HG03045 (cell line): ENCODE data around the gene ASB5.
"Not testable (repeated sequence)": the region's sequence is repeated elsewhere in the genome, so short reads cannot be mapped to it uniquely, and the experiment has no call there.

Experiments
- ATAC-seq: cut with Tn5 transposase; IDR thresholded peaks from one replicate; pipeline ENCODE4 v1.9.1; 2021; ENCODE audit warnings: mild to moderate bottlenecking, moderate library complexity; ENCODE audit not compliant: unreplicated experiment

Gene ASB5

DNA sequence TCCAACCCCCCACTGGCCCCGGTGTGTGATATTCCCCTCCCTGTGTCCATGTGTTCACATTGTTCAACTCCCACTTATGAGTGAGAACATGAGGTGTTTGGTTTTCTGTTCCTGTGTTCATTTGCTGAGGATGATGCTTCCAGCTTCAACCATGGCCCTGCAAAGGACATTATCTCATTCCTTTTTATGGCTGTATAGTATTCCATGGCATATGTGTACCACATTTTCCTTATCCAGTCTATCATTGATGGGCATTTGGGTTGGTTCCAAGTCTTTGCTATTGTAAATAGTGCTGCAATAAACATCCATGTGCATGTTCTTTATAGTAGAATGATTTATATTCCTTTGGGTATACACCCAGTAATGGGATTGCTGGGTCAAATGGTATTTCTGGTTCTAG is 10.5 kb upstream of the ASB5 start:
- not testable (repeated sequence) for ATAC-seq

DNA sequence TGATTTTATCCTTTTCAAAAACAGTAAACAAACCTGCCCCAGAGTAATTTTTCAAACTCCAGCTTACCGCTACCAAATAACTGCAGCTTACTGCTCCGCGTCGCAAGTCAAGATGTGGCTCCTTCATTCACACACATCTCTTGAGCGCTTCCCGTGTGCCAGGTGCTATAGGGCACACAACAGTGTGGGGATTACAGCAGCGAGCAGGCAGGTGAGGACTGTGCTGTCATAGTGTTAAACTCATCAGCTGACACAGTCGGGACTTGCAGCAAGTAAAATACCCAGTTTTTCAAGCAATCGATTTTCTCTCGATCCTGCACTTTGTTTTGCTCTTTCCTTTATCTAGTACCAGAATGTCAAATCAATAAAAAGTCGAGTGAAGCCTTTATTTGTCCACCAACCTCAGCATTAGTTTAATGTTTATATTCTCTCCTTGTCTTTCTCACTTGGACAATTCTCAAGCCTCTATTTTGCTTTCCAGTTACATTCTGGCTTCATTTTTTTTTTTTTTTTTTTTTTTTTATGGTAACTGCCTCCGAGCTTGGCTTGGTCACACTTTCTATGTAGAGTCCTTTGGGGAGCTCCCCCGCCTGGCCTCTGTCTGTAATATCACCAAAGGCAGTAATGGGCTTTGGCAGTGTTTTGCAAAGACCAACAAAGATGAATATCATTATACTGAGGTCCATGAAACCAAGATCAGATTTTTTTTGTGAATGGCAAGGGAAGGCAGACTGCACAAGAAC is 8.3 kb upstream of the ASB5 start:
- peak; percentile 90 for ATAC-seq

DNA sequence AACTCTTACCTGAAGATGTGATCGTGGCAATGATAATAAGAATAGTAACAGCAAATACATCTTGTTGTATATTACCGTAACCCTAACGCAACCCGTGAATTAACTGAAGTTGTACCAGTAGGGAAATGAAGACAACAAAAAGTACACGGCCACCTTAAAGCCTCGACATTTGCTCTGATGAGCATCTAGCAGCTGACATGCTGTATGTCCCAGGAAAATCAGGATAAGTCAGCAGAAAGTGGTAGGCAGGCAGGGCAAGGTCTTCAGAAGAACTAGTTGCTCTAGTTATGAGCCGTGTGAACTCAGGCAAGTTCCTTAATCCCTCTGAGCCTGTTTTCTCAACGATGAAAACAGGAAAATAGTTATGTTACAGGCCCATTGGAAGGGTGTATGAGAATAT is 7.7 kb upstream of the ASB5 start:
- ATAC-seq = no peak

DNA sequence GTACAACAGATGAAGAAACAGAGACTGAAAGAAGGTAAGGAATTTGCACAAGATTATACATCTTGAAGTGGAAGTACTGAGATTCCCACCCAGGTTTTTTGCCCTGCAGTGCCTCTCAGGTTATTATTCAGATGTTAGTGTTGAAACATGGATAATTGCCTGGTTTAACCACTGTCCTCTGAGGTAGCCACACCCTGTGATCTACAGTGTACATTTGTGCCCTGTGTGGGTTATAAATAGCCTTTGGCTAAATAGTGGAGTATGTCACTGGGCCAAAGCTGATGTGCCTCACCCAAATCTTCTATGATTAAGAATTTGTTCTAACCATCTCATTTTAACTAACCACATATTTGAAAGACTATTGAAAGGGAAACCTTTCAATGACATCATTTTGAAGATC is 5.4 kb upstream of the ASB5 start:
- no peak for ATAC-seq

DNA sequence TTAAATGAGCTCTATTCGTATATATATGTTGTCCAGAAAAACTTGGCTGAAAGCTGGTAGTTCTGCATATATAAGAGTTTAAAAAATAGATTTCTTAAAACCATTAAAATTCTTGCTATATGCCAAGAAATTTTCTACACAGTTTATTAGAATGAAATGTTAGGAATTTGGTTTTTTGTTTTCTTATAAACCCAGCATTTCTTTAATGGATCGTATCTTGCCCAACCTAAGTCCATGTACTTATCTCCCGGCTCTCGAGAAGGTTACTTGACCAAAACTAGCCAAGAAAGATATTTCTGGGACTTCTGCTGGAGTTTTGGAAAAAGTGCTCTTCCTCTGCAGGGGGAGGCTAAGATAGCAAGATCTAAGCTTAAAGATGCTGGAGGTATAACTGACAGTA is 4.7 kb upstream of the ASB5 start:
- ATAC-seq = no peak

DNA sequence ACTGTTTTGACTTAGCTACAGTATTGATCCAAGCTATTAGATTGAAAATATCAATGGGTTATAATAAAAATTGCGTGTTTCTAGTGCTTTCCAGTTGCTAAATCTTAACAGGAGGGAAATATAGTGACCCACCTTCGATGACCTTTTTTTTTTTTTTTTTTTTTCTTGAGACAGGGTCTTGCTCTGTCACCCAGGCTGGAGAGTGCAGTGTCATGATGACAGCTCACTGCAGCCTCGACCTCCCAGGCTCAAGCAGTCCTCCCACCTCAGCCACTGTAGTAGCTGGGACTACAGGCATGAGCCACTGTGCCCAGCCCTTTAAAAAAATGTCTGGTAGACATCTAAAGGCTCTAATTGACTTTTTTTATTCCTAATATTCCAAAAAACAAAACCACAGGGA is 3.8 kb upstream of the ASB5 start:
- ATAC-seq = no peak

DNA sequence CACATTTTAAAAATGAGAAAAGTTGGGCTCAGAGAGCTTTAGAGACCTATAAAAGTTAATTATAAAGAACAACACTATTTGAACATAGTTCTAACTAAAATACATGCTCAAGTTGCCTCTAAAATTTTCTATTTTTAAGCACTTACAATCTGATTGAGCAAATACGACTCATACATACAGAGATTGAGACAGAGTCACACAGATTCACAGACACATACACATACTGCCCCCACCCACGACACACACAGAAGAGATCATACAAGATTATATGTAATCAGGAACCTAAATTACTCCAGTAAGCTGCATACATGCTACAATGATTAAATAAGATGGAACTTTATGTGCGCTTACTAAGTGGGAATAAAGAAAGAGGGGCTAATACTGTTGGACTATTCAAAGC is 2.7 kb upstream of the ASB5 start:
- no peak for ATAC-seq

DNA sequence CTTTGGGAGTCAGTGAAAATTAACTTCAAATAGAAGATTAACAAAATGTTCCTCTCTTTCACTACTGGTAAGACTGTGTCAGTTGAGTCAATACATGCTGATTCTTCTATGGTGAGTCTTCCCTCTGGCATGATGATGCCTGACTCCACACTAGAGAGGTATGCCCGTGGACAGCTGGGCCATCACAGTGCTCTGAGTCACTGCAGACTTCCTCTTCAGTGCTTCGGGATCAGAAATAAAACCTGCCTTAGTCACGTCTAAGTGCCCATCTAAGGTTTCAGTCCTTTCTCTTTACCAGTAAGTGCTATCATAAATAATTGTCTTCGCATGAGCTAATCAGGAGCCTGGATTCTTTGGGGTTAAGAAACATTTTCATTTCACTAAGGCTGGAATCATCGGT is 1.6 kb upstream of the ASB5 start:
- no peak for ATAC-seq

DNA sequence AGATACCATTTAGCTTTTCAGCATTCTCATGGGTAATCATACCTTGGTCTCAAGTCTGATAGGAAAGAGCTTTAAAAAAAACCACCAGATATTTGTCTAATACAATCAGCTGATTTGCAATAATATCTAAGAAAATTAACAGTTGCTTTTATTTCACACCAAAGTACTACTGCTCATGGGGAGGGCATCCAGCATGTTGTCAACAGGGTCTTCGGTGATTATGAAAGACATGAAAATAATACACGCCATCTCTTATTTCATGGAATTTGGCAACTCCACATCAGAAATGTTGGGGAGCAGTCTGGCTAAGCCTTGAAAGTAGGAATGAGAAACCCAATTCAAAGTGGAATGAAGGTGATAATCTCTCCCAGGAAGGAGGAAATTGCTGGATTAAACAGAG is 3.0 kb downstream of the ASB5 start:
- no peak for ATAC-seq

DNA sequence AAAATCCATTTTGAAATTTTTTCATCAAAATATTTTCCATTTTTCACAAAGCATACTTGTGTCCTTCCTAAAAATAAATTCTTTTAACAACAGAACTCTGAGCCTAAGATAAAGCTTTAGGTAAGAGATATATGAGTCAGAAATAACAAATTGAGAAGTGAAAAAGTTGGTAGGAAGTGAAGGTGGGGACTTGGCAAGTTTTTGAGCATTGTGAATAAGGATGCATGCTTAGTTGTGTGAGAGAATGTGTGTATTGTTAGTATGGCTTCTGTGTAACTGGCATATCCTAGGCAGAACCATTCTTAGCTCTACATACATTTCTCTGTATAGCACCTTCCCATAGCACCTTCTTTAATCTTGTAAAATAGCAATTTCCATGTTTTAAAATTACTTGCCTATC is 6.8 kb downstream of the ASB5 start:
- ATAC-seq = no peak

DNA sequence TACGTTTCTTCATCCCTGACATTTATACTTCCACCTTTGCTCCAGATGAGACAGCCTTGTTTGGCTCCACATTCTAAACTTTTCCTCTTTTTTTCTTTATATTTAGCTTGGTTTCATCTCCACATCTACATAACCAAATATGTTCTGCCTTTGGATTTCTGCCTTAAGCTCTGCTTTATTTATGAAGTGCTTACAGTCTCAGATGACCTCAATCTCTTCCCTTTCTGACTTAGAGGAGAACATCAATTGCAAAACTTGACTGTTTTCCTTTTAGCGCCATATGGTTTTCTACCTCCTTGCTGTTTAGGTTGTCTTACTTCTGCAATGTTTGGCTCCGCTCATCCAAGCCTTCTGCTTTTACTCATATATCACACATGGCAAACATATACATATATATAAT is 7.5 kb downstream of the ASB5 start:
- ATAC-seq = no peak

DNA sequence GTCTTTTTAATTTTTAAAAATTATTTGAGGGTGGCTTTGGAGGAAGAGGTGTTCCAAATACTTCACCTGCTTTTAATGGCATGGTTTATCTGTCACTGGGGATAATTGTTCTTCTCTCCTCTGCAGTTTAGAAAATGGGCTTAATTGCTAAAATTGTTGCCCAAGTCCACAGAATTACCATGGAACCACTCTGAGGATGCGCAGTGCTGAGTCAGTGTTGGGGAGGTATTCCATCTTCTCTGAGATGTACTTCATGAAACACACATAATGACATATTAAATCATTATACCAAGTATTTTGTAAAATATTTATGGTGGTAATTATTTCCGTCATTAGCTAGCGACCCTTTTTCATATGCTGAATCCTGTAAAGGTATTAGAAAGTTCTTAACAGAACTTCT is 8.0 kb downstream of the ASB5 start:
- no peak for ATAC-seq

DNA sequence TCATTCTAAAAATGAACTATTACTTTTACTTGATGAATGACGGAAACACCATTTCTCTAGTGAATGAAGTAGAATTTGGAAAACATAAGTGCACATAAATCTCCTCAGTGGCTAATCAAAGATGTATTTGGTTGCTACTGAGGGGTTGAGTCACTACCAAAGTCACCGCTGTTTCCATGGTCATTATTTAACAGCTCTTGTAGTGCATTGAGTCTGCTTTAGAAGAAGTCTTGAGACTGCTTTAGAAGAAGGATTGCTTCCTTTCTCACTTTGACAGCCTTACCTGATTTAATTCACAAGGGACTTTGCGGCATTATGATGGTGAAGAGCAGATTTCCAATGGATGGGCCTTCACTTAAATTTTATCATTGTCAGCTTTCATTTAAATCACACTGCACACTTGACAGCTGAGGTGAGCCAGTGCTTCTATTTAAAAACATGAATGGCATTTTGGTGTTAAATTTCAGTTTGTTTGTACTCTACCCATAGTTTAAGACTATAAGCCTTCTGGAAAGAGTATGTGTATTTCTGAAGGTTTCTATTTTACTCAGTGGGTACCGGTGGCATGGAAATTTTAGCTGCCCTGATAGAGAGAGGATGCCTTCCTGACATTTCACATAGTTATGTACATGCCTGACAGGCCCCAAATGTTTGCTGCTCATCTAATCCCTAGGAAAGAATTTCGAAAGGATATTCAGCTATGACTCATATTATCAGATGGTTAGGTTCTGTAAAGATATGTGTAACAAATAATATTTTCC is 9.5 kb downstream of the ASB5 start:
- no peak for ATAC-seq

DNA sequence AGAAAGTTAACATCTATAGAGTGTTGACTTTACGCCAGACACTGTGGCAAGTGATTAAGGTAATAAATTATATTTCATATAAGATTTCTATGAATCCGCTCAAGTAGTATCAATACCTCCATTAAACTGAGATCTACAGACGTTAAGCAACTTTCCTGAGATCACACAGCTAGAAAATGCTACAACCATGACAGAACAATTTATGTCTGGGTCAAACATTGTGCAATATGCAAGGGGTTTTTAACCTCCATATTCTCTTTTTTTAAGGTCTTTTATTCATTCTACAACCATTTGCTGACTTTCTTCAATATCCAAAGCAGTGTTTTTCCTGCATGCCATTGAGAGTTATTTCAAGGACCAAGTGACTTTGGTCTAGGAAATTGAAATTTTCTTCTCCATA is 10.9 kb downstream of the ASB5 start:
- ATAC-seq = no peak

DNA sequence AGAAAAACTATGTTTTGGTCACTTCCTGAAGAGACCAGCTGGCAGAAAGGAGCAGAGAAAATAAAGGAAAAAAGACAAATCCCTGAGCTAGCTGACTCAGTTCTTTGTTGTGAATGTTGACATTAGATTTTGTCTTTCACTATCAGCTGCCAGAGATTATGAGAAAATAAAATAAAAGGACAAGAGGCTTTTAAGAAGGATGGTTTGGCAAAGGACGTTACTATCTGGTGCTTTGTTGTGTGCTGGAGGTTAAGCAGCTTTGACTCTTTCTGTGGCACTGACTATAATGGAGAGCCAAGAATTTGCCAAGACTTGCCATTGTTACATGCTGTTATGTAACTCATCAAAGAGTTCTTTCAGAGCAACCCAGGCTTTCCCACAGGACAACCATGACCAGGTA is 12.1 kb downstream of the ASB5 start:
- no peak for ATAC-seq

DNA sequence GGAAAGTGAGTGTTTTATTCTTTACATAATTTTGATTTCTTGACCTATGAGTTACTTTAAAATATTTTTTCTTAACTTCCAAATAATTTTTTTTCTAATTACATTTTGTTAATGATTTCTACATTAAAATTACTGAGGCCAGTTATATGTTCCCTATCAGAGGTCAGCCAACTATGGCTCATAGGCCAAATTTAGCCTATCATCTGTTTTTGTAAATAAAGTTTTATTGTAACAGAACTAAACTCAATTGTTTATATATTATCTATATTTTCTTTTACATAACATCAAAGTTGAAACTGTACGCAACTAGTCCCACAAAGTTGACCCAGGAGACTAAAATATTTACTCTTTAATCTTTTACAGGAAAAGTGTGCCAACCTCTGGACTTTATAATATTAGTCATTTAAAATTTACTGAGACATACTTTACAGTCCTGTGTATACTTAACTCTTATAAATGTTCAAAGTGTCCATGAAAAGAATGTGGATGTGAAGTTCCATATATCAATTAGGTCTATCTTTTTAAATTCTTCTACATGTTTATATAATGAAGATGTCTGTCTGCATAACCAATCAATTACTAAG is 26.2 kb downstream of the ASB5 start:
- ATAC-seq = no peak

DNA sequence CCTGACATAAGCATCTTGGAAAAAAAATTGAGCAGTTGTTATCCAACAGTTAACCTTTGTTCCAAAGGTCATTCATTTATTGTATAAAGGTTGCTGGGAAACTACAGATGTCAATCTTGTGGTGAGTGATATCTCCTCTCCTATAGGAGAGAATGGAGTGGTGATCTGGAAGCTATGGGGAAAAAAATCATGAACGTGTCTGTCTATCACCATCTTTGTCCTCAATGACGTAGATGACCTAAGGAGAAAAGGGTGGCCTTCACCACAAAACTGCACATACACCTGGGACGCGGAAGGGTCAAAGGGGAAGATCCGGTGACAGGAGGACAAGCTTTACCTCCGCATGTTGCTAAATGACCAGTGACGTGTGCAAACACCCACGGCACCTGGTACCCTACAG is 27.3 kb downstream of the ASB5 start:
- no peak for ATAC-seq

DNA sequence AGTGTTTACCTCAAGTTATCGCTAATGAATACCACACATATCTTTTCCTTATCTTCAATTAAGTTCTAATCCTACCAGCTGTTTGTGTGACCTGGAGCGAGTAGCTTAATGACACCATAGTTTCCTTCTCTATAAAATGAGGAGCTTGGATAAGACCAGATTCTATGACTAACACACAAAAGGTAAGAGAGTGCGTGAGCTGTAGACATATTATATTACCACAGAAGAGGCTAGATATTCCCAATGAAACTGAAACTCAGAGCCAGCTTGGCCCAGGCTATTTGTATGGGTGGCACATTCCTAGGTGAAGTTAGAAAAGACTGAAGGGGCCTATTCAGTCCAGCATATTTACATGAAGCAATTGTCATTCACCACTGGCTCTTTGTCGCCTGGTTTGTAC is 30.2 kb downstream of the ASB5 start:
- no peak for ATAC-seq

DNA sequence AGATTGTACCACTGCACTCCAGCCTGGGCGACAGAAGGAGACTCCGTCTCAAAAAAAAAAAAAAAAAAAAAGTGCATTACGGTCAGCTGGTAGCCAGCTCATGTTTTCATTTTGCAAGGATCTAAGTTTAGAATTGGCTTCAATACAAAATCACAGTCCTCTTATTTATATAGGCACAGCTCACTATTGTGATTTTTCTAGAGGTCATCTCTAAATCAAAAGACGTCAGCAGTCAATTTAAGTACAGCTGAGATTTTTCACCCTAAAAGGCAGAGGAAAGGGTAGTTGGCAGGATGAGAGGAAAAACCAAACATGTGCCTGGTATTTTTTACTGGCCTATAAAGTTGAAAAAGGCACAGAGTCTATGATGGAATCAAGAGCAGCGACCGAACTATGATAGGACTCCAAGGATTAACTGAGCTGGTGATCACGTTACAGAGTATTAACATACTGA is 30.8 kb downstream of the ASB5 start:
- no peak for ATAC-seq

DNA sequence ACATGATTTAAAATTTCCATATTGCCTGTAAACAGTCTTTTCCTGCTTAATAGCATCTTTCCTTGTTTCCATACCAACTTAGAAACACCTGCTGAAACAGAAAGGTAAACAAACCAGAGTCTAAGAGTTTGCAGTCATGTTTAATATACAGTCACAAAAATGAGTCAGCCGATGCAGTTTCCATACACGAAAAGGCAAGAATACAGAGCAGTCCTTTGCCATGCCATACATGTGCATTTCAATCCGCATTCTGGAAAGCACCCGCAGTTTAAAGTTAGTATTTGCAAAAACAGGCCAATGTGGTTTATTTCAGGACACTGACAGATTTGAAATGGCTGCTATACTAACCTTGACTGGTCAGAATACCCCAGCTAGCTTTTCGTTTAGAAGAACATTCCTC is 32.1 kb downstream of the ASB5 start:
- ATAC-seq = no peak

DNA sequence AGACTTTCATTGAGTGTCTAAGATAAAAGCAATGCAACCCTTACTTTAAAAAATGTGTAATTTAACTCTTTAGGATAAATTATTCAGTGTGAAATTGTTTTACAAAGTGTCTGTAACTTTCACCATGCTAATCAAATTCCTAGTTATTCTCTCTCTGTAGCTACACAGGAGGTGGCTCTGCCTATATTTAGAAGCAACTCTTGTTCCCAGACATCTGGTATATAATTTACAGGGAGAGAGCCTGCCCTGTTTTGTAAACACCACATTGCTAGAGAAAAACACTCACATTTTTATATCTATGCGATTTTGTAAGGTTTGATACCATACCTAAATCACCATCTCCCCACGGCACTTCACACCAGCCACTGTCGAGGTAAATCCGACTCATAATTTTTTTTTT is 38.2 kb downstream of the ASB5 start:
- ATAC-seq = no peak

DNA sequence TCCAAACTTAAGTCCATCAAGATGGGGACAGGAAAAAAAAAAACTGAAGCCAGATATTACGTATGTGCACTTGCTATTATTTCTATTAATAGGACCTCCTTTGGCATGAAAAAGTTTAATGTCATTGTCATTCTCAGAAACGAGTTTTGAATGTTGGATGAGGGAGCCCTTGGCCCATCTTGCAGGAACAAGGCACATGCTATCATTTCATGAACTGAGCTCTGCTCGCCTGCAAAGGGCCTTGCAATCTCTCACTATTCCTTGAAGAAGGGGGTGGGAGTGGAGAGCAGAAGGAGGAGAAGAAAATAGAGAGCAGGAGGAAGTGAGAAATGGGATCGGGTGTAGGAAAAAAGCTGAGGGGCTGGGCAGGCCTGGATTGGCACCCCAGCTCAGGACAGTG is 39.4 kb downstream of the ASB5 start:
- no peak for ATAC-seq
